SK-N-SH (cell line): ENCODE measurements around the gene ABLIM1. TPM values are rescaled to one million over a fixed set of nuclear protein-coding genes. Genes with fewer than 3 reads are reported as not detected.

Experiments
- CTCF ChIA-PET: fragments of 300-600, 350-600 bp; formaldehyde crosslinking; extraction: SDS; loops from one replicate; lab custom pipeline; 2021; lab: Yijun Ruan, JAX
- POLR2A ChIA-PET: fragments of 350-600 bp; sonication (Branson Sonifier 250); formaldehyde crosslinking; extraction: SDS; loops from one replicate; lab custom pipeline; 2020; ENCODE audit warnings: antibody characterized with exemption, inconsistent platforms; lab: Yijun Ruan, JAX
- DNase-seq: peaks from one replicate; pipeline ENCODE4 v3.0.0; 2012
- H2AFZ ChIP-seq: fragments of 200-600 bp; sonication (generic); 2 replicates; pipeline ENCODE4 v1.8.1; 2016; ENCODE audit warnings: antibody characterized with exemption, mild to moderate bottlenecking, low read depth
- H3F3A ChIP-seq: fragments of 200-600 bp; sonication (generic); replicated peaks from 2 replicates; pipeline ENCODE3; 2016; ENCODE audit warnings: antibody characterized with exemption, mild to moderate bottlenecking; ENCODE audit not compliant: insufficient read depth
- H3K27ac ChIP-seq, 2 experiments: fragments of 200-500 bp in 1 of 2; fragments of 200-600 bp in 1 of 2; sonication (Bioruptor generic) in 1 of 2; sonication (generic), shearing (Covaris generic) in 1 of 2; 2 replicates each; pipeline versions ENCODE4 v1.5.1 to v1.6.1; 2014 to 2016; ENCODE audit warnings: low read depth in 2 of 2, inconsistent platforms in 1 of 2, low read length in 1 of 2, mild to moderate bottlenecking in 1 of 2, mixed read lengths in 1 of 2
- H3K27me3 ChIP-seq: fragments of 200-600 bp; sonication (generic), shearing (Covaris generic); 2 replicates; pipeline ENCODE4 v1.6.1; 2016; ENCODE audit warnings: mixed run types; ENCODE audit not compliant: insufficient read depth
- H3K36me3 ChIP-seq, 2 experiments: fragments of 200-500 bp in 1 of 2; fragments of 200-600 bp in 1 of 2; sonication (Bioruptor generic) in 1 of 2; sonication (generic) in 1 of 2; replicated peaks in 1 of 2; 2 replicates each; pipeline versions ENCODE3 to v1.5.1; 2014 to 2016; ENCODE audit warnings: low read length in 1 of 2, mild to moderate bottlenecking in 1 of 2; ENCODE audit not compliant: insufficient read depth in 2 of 2, control insufficient read depth in 1 of 2
- H3K4me1 ChIP-seq, 2 experiments: fragments of 200-500 bp in 1 of 2; fragments of 200-600 bp in 1 of 2; sonication (Bioruptor generic) in 1 of 2; sonication (generic), shearing (Covaris generic) in 1 of 2; 2 replicates each; pipeline versions ENCODE4 v1.5.1 to v1.6.1; 2014 to 2016; ENCODE audit warnings: low read depth in 1 of 2, low read length in 1 of 2, mixed run types in 1 of 2; ENCODE audit not compliant: insufficient read depth in 2 of 2, control insufficient read depth in 1 of 2
- H3K4me2 ChIP-seq: fragments of 200-600 bp; sonication (generic), shearing (Covaris generic); 2 replicates; pipeline ENCODE4 v1.6.1; 2017; ENCODE audit warnings: mixed run types
- H3K4me3 ChIP-seq, 2 experiments: fragments of 200-500 bp in 1 of 2; fragments of 200-600 bp in 1 of 2; sonication (Bioruptor generic) in 1 of 2; sonication (generic), shearing (Covaris generic) in 1 of 2; 2 replicates each; pipeline versions ENCODE4 v1.5.1 to v1.8.1; 2014 to 2016; ENCODE audit warnings: low read depth in 2 of 2, inconsistent platforms in 1 of 2, low read length in 1 of 2, mild to moderate bottlenecking in 1 of 2, mixed read lengths in 1 of 2, moderate library complexity in 1 of 2
- H3K79me2 ChIP-seq: fragments of 200-600 bp; sonication (generic); 2 replicates; pipeline ENCODE4 v1.8.1; 2017; ENCODE audit warnings: mild to moderate bottlenecking; ENCODE audit not compliant: insufficient read depth
- H3K9ac ChIP-seq: fragments of 200-600 bp; sonication (generic); 2 replicates; pipeline ENCODE4 v1.6.1; 2017; ENCODE audit warnings: mixed run types
- H3K9me2 ChIP-seq: fragments of 200-600 bp; sonication (generic); 2 replicates; pipeline ENCODE4 v1.6.1; 2017; ENCODE audit warnings: mixed run types
- H3K9me3 ChIP-seq: fragments of 200-600 bp; sonication (generic); 2 replicates; pipeline ENCODE4 v1.6.1; 2017; ENCODE audit warnings: mixed run types, mild to moderate bottlenecking, moderate library complexity
- H4K20me1 ChIP-seq: fragments of 200-600 bp; sonication (generic); 2 replicates; pipeline ENCODE4 v1.6.1; 2017; ENCODE audit warnings: mild to moderate bottlenecking, mixed run types; ENCODE audit not compliant: insufficient read depth
- EP300 ChIP-seq, 2 experiments: IDR thresholded peaks; 2 replicates each; pipeline versions ENCODE4 v1.4.0 to v1.6.1; 2012; ENCODE audit warnings: borderline replicate concordance in 1 of 2, low read depth in 1 of 2, low read length in 1 of 2
- FOSL2 ChIP-seq: IDR thresholded peaks from 2 replicates; pipeline ENCODE4 v1.4.0; 2012; ENCODE audit warnings: low read depth, mild to moderate bottlenecking, moderate library complexity, borderline replicate concordance
- FOXM1 ChIP-seq: IDR thresholded peaks from 2 replicates; pipeline ENCODE4 v1.4.0; 2012; ENCODE audit warnings: low read depth, mild to moderate bottlenecking
- MAX ChIP-seq: IDR thresholded peaks from 2 replicates; pipeline ENCODE4 v1.4.0; 2012; ENCODE audit warnings: low read depth
- NRF1 ChIP-seq: IDR thresholded peaks from 2 replicates; pipeline ENCODE4 v1.6.1; 2012; ENCODE audit warnings: low read depth, mild to moderate bottlenecking, low read length
- RCOR1 ChIP-seq: fragments of 150-350 bp; IDR thresholded peaks from 2 replicates; pipeline ENCODE4 v1.6.1; 2017; ENCODE audit warnings: antibody characterized with exemption, low read length
- RFX5 ChIP-seq: IDR thresholded peaks from 2 replicates; pipeline ENCODE4 v1.6.1; 2012; ENCODE audit warnings: mild to moderate bottlenecking, improper control_type of control experiment, low read length
- WGBS: methylation state at CpG from one replicate; pipeline ENCODE4 v1.1.6; 2017; ENCODE audit warnings: low lambda C conversion rate; 5-methylcytosine and 5-hydroxymethylcytosine counted together
- polyA plus RNA-seq, 3 experiments: library from polyadenylated mRNA; depleted of rRNA; stranded (reverse); fragments of >200 nt; gene quantifications; 2 replicates each; pipeline ENCODE4 v1.2.3, GENCODE V29; 2012
- TF ChIP-seq, protein P1 (sequence below): fragments of 150-350 bp; IDR thresholded peaks from 2 replicates; pipeline ENCODE4 v1.6.1; 2016; ENCODE audit warnings: mild to moderate bottlenecking, low read depth, low read length
- TF ChIP-seq, protein P2 (sequence below): IDR thresholded peaks from 2 replicates; pipeline ENCODE4 v1.4.0; 2012; ENCODE audit warnings: low read depth, borderline replicate concordance

The ABLIM1 gene
- polyA plus RNA-seq, 1 of the 3 experiments (the other 2 are of a cell fraction): 16.1 TPM

GRCh38 chr10:114521255-114521654 lies 136.8 kb downstream of the ABLIM1 start (continued):
- TF ChIP-seq, protein P1, sequence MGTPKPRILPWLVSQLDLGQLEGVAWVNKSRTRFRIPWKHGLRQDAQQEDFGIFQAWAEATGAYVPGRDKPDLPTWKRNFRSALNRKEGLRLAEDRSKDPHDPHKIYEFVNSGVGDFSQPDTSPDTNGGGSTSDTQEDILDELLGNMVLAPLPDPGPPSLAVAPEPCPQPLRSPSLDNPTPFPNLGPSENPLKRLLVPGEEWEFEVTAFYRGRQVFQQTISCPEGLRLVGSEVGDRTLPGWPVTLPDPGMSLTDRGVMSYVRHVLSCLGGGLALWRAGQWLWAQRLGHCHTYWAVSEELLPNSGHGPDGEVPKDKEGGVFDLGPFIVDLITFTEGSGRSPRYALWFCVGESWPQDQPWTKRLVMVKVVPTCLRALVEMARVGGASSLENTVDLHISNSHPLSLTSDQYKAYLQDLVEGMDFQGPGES: no peak
- TF ChIP-seq, protein P2, sequence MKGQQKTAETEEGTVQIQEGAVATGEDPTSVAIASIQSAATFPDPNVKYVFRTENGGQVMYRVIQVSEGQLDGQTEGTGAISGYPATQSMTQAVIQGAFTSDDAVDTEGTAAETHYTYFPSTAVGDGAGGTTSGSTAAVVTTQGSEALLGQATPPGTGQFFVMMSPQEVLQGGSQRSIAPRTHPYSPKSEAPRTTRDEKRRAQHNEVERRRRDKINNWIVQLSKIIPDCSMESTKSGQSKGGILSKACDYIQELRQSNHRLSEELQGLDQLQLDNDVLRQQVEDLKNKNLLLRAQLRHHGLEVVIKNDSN: no peak
- no peak for TF ChIP-seq RFX5
- TF ChIP-seq, all 33 proteins: peak for 0

- peak overlapping the region in 1 of 2 experiments; percentile 27; a peak in 1 of 4 replicates for H3K27ac ChIP-seq
- peaks cover 3% of the 10 kb centered on the region for H3F3A ChIP-seq
- no peaks in the 10 kb centered on the region for H4K20me1 ChIP-seq
- H3K9ac ChIP-seq: no peak overlapping the region
- peaks cover 0 to 16% of the 10 kb centered on the region in 2 experiments; a peak in 2 of 4 replicates for H3K4me1 ChIP-seq
- POLR2A ChIA-PET: no interaction called here
- no peak for DNase-seq
- TF ChIP-seq MAX (no peak), NRF1 (no peak), RCOR1 (no peak), FOSL2 (0 out of 2 replicates have a peak, but pooled peaks have one; percentile 7)
- TF ChIP-seq, protein P2: 0 out of 2 replicates have a peak, but pooled peaks have one; percentile 12
- no peaks in the 10 kb centered on the region for H3K27me3 ChIP-seq
- 46% methylated on average over 4 of the region's 4 CpGs for WGBS
- H3K9me3 ChIP-seq: no peaks in the 10 kb centered on the region
- no peaks in the 10 kb centered on the region for H3K36me3 ChIP-seq
- no peaks in the 10 kb centered on the region for H3K9me2 ChIP-seq
- no peak overlapping the region for H3K4me3 ChIP-seq
- no peak overlapping the region for H2AFZ ChIP-seq
- H3K79me2 ChIP-seq: no peaks in the 10 kb centered on the region
- CTCF ChIA-PET: interaction anchor here (0.9 to 1.2 kb wide), 2 partner anchors 29 to 34 kb away, joined by 3 to 4 read pairs; no protein-coding TSS in a partner anchor
- no peak overlapping the region for H3K4me2 ChIP-seq
Observed at GRCh38 chr10:114520453-114520852, 137.6 kb downstream of the ABLIM1 start.

GRCh38 chr10:114519756-114520293 lies 138.2 kb downstream of the ABLIM1 start:
- H3K4me3 ChIP-seq: no peak overlapping the region
- H3K4me2 ChIP-seq: no peak overlapping the region
- no peak overlapping the region for H3K9ac ChIP-seq
- H3K79me2 ChIP-seq: no peaks in the 10 kb centered on the region
- no peak for DNase-seq
- CTCF ChIA-PET: interaction anchor here (0.9 to 1.2 kb wide), 2 partner anchors 28 to 33 kb away, joined by 3 read pairs; no protein-coding TSS in a partner anchor
- TF ChIP-seq FOXM1: no peak
- TF ChIP-seq MAX: no peak
- TF ChIP-seq EP300 (IDR thresholded peaks at IDR 0.05; ENCODE audit: borderline replicate concordance in 1 of 2, low read depth in 1 of 2, low read length in 1 of 2): no peak
- TF ChIP-seq NRF1: no peak
- H3K4me1 ChIP-seq: peaks cover 0 to 12% of the 10 kb centered on the region in 2 experiments; a peak in 2 of 4 replicates
- H2AFZ ChIP-seq: no peak overlapping the region
- peak overlapping the region in 1 of 2 experiments; percentile 27; a peak in 1 of 4 replicates for H3K27ac ChIP-seq
- H3K9me2 ChIP-seq: no peaks in the 10 kb centered on the region
- no peaks in the 10 kb centered on the region for H3K36me3 ChIP-seq
- no peaks in the 10 kb centered on the region for H3K9me3 ChIP-seq
- H3F3A ChIP-seq: peaks cover 3% of the 10 kb centered on the region
- WGBS: 92% methylated on average over 2 of the region's 2 CpGs
- no peaks in the 10 kb centered on the region for H3K27me3 ChIP-seq
- H4K20me1 ChIP-seq: no peaks in the 10 kb centered on the region
- POLR2A ChIA-PET: no interaction called here
